GM23248 (cell line): ENCODE data around the gene KCNG2.

ENCODE experiments used
- EZH2 ChIP-seq: fragments of 200-600 bp; sonication (generic); IDR thresholded peaks from 2 replicates; pipeline ENCODE4 v1.6.1; 2018; ENCODE audit warnings: antibody characterized with exemption, mild to moderate bottlenecking; ENCODE audit not compliant: insufficient read depth, poor library complexity, severe bottlenecking
- EZH2phosphoT487 ChIP-seq: fragments of 200-600 bp; sonication (generic); IDR thresholded peaks from 2 replicates; pipeline ENCODE4 v1.6.1; 2018; ENCODE audit warnings: antibody characterized with exemption, moderate library complexity, mild to moderate bottlenecking, low read depth; ENCODE audit not compliant: insufficient read depth

DNA sequence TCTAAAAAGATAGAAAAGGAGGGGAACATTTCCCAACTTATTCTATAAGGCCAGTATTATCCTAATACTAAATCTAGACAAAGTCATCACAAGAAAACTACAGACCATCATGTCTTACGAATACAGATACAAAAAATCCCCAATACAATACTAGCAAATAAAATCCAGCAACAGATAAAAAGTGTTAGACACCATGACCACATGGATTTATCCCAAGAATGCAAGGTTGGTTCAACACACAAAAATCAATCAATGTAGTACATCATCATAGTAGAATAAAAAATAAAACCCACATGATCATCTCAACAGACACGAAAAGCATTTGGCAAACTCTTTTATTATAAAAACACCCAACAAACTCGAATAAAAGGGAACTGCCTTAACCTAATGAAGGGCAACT, 135.2 kb downstream of the KCNG2 start:
- TF ChIP-seq EZH2: no peak
- TF ChIP-seq EZH2phosphoT487: no peak
